Measurements from ENCODE around the gene CRYBG1. TPM values are rescaled to one million over a fixed set of nuclear protein-coding genes. Genes with fewer than 3 reads are reported as not detected.
A peak's percentile ranks its signal among the peaks of the same experiment; 100 is the strongest.

The CRYBG1 gene
- total and polyA plus RNA-seq, 2 of the 13 experiments (the other 11 are each of a cell fraction or from before 2014, with no cell fraction given), result 10.1 to 21.9 TPM

DNA sequence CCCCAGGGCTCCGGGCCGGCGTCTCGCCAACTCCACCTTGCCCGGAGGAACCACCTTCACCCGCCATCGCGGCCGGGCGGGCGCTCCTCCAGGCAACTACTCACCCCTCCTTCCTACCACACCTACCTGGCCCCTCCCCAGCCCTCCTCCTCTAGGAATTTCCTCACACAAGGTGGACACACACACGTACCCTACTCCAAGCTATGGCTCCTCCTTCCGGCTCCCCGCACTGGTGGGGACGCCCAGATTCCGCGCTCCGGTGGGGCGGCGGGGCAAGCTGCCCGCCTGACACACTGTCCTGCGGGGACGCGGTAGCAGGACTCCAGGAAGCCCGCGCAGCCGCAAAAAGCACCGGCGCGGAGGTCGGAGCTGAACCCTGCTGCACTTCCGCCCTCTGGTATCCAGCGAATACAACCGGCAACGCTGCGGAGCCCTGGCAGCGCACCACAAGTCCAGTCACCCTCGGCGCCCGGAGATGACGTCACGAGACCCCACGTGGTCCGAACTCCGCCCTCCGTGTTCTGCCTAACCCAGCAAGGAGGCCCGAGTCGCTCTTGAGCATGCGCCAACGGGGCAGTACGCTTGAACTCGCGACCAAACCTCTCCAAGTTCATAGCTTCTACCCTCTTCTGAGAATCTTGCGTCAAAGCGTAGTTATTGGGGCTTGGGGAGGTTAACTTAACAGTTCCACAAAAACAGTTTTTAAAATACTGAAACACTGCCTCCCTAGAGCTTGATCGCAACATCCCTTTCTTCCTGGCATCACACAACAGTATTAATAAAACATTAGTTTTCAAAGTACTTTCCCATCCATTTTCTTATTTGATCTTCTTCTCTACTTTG, 35.0 kb upstream of the CRYBG1 start, which contains the start of gene ATG5 (continued):
- TF ChIP-seq, protein P1, sequence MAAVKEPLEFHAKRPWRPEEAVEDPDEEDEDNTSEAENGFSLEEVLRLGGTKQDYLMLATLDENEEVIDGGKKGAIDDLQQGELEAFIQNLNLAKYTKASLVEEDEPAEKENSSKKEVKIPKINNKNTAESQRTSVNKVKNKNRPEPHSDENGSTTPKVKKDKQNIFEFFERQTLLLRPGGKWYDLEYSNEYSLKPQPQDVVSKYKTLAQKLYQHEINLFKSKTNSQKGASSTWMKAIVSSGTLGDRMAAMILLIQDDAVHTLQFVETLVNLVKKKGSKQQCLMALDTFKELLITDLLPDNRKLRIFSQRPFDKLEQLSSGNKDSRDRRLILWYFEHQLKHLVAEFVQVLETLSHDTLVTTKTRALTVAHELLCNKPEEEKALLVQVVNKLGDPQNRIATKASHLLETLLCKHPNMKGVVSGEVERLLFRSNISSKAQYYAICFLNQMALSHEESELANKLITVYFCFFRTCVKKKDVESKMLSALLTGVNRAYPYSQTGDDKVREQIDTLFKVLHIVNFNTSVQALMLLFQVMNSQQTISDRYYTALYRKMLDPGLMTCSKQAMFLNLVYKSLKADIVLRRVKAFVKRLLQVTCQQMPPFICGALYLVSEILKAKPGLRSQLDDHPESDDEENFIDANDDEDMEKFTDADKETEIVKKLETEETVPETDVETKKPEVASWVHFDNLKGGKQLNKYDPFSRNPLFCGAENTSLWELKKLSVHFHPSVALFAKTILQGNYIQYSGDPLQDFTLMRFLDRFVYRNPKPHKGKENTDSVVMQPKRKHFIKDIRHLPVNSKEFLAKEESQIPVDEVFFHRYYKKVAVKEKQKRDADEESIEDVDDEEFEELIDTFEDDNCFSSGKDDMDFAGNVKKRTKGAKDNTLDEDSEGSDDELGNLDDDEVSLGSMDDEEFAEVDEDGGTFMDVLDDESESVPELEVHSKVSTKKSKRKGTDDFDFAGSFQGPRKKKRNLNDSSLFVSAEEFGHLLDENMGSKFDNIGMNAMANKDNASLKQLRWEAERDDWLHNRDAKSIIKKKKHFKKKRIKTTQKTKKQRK (IDR thresholded peaks at IDR 0.05; ENCODE audit: low read length), result no peak
- TF ChIP-seq, protein P2, sequence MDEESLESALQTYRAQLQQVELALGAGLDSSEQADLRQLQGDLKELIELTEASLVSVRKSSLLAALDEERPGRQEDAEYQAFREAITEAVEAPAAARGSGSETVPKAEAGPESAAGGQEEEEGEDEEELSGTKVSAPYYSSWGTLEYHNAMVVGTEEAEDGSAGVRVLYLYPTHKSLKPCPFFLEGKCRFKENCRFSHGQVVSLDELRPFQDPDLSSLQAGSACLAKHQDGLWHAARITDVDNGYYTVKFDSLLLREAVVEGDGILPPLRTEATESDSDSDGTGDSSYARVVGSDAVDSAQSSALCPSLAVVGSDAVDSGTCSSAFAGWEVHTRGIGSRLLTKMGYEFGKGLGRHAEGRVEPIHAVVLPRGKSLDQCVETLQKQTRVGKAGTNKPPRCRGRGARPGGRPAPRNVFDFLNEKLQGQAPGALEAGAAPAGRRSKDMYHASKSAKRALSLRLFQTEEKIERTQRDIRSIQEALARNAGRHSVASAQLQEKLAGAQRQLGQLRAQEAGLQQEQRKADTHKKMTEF (CRISPR knock-in tag; IDR thresholded peaks at IDR 0.05), result peak; percentile 93
- TF ChIP-seq HNF1B (CRISPR knock-in tag; IDR thresholded peaks at IDR 0.05) (peak; percentile 95), SAP130 (CRISPR knock-in tag; IDR thresholded peaks at IDR 0.05; ENCODE audit: low read depth) (peak; percentile 98), PPARG (CRISPR knock-in tag; conservative IDR thresholded peaks at IDR 0.05) (no peak), CSRNP2 (CRISPR knock-in tag; conservative IDR thresholded peaks at IDR 0.05; ENCODE audit: low read depth) (no peak), GTF3A (CRISPR knock-in tag; conservative IDR thresholded peaks at IDR 0.05) (0 out of 2 replicates have a peak, but pooled peaks have one; percentile 42), ZBTB3 (CRISPR knock-in tag; IDR thresholded peaks at IDR 0.05; ENCODE audit: borderline replicate concordance, low read depth) (peak; percentile 98), RFX1 (IDR thresholded peaks at IDR 0.05) (peak; percentile 30; the same call in 1 of the 2 replicates)
- TF ChIP-seq, protein P3, sequence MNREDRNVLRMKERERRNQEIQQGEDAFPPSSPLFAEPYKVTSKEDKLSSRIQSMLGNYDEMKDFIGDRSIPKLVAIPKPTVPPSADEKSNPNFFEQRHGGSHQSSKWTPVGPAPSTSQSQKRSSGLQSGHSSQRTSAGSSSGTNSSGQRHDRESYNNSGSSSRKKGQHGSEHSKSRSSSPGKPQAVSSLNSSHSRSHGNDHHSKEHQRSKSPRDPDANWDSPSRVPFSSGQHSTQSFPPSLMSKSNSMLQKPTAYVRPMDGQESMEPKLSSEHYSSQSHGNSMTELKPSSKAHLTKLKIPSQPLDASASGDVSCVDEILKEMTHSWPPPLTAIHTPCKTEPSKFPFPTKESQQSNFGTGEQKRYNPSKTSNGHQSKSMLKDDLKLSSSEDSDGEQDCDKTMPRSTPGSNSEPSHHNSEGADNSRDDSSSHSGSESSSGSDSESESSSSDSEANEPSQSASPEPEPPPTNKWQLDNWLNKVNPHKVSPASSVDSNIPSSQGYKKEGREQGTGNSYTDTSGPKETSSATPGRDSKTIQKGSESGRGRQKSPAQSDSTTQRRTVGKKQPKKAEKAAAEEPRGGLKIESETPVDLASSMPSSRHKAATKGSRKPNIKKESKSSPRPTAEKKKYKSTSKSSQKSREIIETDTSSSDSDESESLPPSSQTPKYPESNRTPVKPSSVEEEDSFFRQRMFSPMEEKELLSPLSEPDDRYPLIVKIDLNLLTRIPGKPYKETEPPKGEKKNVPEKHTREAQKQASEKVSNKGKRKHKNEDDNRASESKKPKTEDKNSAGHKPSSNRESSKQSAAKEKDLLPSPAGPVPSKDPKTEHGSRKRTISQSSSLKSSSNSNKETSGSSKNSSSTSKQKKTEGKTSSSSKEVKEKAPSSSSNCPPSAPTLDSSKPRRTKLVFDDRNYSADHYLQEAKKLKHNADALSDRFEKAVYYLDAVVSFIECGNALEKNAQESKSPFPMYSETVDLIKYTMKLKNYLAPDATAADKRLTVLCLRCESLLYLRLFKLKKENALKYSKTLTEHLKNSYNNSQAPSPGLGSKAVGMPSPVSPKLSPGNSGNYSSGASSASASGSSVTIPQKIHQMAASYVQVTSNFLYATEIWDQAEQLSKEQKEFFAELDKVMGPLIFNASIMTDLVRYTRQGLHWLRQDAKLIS (CRISPR knock-in tag; IDR thresholded peaks at IDR 0.05), result no peak
- TF ChIP-seq, protein P4, sequence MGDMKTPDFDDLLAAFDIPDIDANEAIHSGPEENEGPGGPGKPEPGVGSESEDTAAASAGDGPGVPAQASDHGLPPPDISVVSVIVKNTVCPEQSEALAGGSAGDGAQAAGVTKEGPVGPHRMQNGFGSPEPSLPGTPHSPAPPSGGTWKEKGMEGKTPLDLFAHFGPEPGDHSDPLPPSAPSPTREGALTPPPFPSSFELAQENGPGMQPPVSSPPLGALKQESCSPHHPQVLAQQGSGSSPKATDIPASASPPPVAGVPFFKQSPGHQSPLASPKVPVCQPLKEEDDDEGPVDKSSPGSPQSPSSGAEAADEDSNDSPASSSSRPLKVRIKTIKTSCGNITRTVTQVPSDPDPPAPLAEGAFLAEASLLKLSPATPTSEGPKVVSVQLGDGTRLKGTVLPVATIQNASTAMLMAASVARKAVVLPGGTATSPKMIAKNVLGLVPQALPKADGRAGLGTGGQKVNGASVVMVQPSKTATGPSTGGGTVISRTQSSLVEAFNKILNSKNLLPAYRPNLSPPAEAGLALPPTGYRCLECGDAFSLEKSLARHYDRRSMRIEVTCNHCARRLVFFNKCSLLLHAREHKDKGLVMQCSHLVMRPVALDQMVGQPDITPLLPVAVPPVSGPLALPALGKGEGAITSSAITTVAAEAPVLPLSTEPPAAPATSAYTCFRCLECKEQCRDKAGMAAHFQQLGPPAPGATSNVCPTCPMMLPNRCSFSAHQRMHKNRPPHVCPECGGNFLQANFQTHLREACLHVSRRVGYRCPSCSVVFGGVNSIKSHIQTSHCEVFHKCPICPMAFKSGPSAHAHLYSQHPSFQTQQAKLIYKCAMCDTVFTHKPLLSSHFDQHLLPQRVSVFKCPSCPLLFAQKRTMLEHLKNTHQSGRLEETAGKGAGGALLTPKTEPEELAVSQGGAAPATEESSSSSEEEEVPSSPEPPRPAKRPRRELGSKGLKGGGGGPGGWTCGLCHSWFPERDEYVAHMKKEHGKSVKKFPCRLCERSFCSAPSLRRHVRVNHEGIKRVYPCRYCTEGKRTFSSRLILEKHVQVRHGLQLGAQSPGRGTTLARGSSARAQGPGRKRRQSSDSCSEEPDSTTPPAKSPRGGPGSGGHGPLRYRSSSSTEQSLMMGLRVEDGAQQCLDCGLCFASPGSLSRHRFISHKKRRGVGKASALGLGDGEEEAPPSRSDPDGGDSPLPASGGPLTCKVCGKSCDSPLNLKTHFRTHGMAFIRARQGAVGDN (CRISPR knock-in tag; IDR thresholded peaks at IDR 0.05), result peak; percentile 88
